GM12878 (cell line): ENCODE results near the gene ZSWIM6. TPM values are rescaled to one million over a fixed set of nuclear protein-coding genes. Genes with fewer than 3 reads are reported as not detected.
A peak's percentile ranks its signal among the peaks of the same experiment; 100 is the strongest.

ENCODE experiments used
- ATF7 ChIP-seq: fragments of 450-650 bp; IDR thresholded peaks from 2 replicates; pipeline ENCODE4 v1.6.1; 2016; ENCODE audit warnings: low read depth, mild to moderate bottlenecking
- CEBPB ChIP-seq, 2 experiments: fragments of 150-350 bp in 1 of 2; IDR thresholded peaks; 2 replicates each; pipeline ENCODE4 v1.6.1; 2012 to 2014; ENCODE audit warnings: low read depth in 2 of 2, low read length in 2 of 2, borderline replicate concordance in 1 of 2, inconsistent platforms in 1 of 2
- CREM ChIP-seq: IDR thresholded peaks from 2 replicates; pipeline ENCODE4 v1.6.1; 2014; ENCODE audit warnings: antibody characterized with exemption, low read depth
- DPF2 ChIP-seq: fragments of 450-650 bp; IDR thresholded peaks from 2 replicates; pipeline ENCODE4 v1.6.1; 2017; ENCODE audit warnings: mild to moderate bottlenecking
- GABPA ChIP-seq: IDR thresholded peaks from 2 replicates; pipeline ENCODE4 v1.6.1; 2014; ENCODE audit warnings: antibody characterized with exemption, low read depth, mild to moderate bottlenecking, inconsistent platforms
- HCFC1 ChIP-seq: fragments of 150-350 bp; IDR thresholded peaks from 2 replicates; pipeline ENCODE4 v1.6.1; 2014; ENCODE audit warnings: low read length
- IKZF2 ChIP-seq, 2 experiments: fragments of 450-650 bp; IDR thresholded peaks; 2 replicates each; pipeline ENCODE4 v1.6.1; 2017; ENCODE audit warnings: mild to moderate bottlenecking in 2 of 2, moderate library complexity in 2 of 2
- KDM1A ChIP-seq: fragments of 200-600 bp; sonication (generic); IDR thresholded peaks from 2 replicates; pipeline ENCODE4 v1.6.1; 2016; ENCODE audit warnings: borderline replicate concordance
- MEF2B ChIP-seq: fragments of 450-650 bp; IDR thresholded peaks from 2 replicates; pipeline ENCODE4 v1.6.1; 2018; ENCODE audit warnings: mild to moderate bottlenecking, moderate library complexity; ENCODE audit not compliant: partially characterized antibody, poor library complexity, severe bottlenecking
- MXI1 ChIP-seq: fragments of 150-350 bp; IDR thresholded peaks from 2 replicates; pipeline ENCODE4 v1.6.1; 2011; ENCODE audit warnings: low read depth, mild to moderate bottlenecking, inconsistent platforms, low read length, improper control_type of control experiment
- NFIC ChIP-seq: IDR thresholded peaks from 2 replicates; pipeline ENCODE4 v1.6.1; 2012; ENCODE audit warnings: low read depth, mild to moderate bottlenecking, inconsistent platforms, low read length, moderate library complexity
- NR2F1 ChIP-seq: fragments of 450-650 bp; conservative IDR thresholded peaks from 2 replicates; pipeline ENCODE4 v1.6.1; 2017; ENCODE audit warnings: mild to moderate bottlenecking
- POLR2AphosphoS2 ChIP-seq: IDR thresholded peaks from 2 replicates; pipeline ENCODE4 v1.6.1; 2011; ENCODE audit warnings: low read depth, mild to moderate bottlenecking, low read length, improper control_type of control experiment, moderate library complexity
- RUNX3 ChIP-seq: IDR thresholded peaks from 2 replicates; pipeline ENCODE4 v1.6.1; 2012; ENCODE audit warnings: low read length, inconsistent platforms
- SKIL ChIP-seq: fragments of 450-650 bp; IDR thresholded peaks from 2 replicates; pipeline ENCODE4 v1.6.1; 2017; ENCODE audit warnings: mild to moderate bottlenecking, low read depth, inconsistent platforms; ENCODE audit not compliant: poor library complexity, severe bottlenecking
- SUZ12 ChIP-seq: fragments of 200-600 bp; sonication (generic); IDR thresholded peaks from one replicate; pipeline ENCODE4 v1.6.1; 2018; ENCODE audit warnings: antibody characterized with exemption, mild to moderate bottlenecking; ENCODE audit not compliant: unreplicated experiment
- TCF12 ChIP-seq: IDR thresholded peaks from 2 replicates; pipeline ENCODE4 v1.6.1; 2011; ENCODE audit warnings: low read depth, mild to moderate bottlenecking, low read length
- ZBTB4 ChIP-seq: fragments of 450-650 bp; formaldehyde crosslinking; IDR thresholded peaks from 2 replicates; pipeline ENCODE4 v1.4.0; 2022; ENCODE audit warnings: mild to moderate bottlenecking, moderate library complexity
- polyA plus RNA-seq, 11 experiments: library from polyadenylated mRNA; depleted of rRNA in 4 of 11; unstranded in 6 of 11; stranded (reverse) in 5 of 11; fragments of >200 nt; fragmentation: Nextera tagmentation in 4 of 11; fragmentation: Illumina TruSeq in 1 of 11; extraction: Ambion mirVana in 4 of 11; extraction: Trizol in 1 of 11; gene quantifications; 1 replicate in 1 of 11; 2 replicates in 10 of 11; pipeline versions ENCODE4 v1.2.1 to v1.2.3, GENCODE V29; 2011 to 2016; ENCODE audit warnings: inconsistent platforms in 2 of 11, missing spikeins in 2 of 11, low read depth in 1 of 11
- total RNA-seq, 4 experiments: library from RNA; depleted of rRNA in 3 of 4; stranded (reverse); fragments of >200 nt in 3 of 4; fragmentation: Illumina TruSeq in 1 of 4; extraction: Trizol in 1 of 4; gene quantifications; 2 replicates each; pipeline versions ENCODE4 v1.2.1 to v1.2.3, GENCODE V29; 2013 to 2021
- TF ChIP-seq, protein P1 (sequence below): IDR thresholded peaks from 2 replicates; pipeline ENCODE4 v1.6.1; 2012; ENCODE audit warnings: mild to moderate bottlenecking, low read depth, low read length

The ZSWIM6 gene
- total and polyA plus RNA-seq, 10 of the 15 experiments (the other 5 are each of a cell fraction or from before 2014, with no cell fraction given): 0.53 to 6.2 (median 3.4) TPM

DNA sequence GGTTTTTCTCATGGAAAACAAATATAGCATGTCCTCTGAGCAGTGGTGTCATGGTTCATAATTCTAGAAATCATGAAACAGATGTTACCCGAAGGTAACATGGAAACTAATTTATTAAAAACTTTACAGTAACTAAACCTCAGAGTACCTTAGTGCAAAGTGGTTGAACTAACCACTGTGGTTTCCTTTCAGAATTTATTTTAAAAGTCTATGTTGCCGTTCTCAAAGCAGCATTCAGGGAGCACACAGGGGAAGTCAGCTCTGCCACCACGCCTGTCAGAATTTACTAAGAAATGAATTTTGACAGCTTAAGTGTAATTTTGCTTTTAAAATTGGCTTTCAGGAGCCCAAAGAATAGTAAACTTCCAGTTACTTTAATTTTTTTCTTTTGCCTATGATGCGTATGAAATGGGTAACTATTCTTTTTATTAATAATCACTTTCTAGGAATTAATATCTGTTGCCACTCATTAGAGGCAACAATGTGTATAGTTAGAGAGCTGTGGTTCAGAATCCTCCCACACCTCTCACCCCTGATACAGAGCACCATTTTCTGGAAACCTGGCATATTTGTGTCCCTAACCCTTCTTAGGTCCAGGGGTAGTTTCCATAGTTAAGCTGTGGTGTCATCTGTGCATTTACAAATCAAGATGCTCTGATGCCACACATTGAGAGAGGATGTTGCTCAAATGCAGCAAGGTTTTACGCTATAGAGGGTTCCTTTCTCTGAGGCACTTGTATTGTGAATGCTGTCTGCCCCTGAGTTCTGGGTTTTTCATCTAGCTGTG is 202.6 kb downstream of the ZSWIM6 start (continued):
- TF ChIP-seq KDM1A (no peak), ZBTB4 (CRISPR knock-in tag) (no peak), SUZ12 (no peak), POLR2AphosphoS2 (no peak), DPF2 (peak; percentile 72; the same call in 1 of the 2 replicates), IKZF2 (IDR thresholded peaks at IDR 0.05) (peak; percentile 56 to 70; a peak in 3 of 4 replicates), TCF12 (0 out of 2 replicates have a peak, but pooled peaks have one; percentile 13), ATF7 (peak; percentile 43), RUNX3 (peak; percentile 94), NFIC (peak; percentile 87), NR2F1 (peak; percentile 51; the same call in 1 of the 2 replicates), MXI1 (no peak), SKIL (peak; percentile 78), MEF2B (peak; percentile 60), GABPA (no peak), CREM (peak; percentile 40; the same call in 1 of the 2 replicates), HCFC1 (no peak), CEBPB (IDR thresholded peaks at IDR 0.05; ENCODE audit: borderline replicate concordance in 1 of 2, low read depth in 2 of 2, low read length in 2 of 2) (no peak)
- TF ChIP-seq, protein P1, sequence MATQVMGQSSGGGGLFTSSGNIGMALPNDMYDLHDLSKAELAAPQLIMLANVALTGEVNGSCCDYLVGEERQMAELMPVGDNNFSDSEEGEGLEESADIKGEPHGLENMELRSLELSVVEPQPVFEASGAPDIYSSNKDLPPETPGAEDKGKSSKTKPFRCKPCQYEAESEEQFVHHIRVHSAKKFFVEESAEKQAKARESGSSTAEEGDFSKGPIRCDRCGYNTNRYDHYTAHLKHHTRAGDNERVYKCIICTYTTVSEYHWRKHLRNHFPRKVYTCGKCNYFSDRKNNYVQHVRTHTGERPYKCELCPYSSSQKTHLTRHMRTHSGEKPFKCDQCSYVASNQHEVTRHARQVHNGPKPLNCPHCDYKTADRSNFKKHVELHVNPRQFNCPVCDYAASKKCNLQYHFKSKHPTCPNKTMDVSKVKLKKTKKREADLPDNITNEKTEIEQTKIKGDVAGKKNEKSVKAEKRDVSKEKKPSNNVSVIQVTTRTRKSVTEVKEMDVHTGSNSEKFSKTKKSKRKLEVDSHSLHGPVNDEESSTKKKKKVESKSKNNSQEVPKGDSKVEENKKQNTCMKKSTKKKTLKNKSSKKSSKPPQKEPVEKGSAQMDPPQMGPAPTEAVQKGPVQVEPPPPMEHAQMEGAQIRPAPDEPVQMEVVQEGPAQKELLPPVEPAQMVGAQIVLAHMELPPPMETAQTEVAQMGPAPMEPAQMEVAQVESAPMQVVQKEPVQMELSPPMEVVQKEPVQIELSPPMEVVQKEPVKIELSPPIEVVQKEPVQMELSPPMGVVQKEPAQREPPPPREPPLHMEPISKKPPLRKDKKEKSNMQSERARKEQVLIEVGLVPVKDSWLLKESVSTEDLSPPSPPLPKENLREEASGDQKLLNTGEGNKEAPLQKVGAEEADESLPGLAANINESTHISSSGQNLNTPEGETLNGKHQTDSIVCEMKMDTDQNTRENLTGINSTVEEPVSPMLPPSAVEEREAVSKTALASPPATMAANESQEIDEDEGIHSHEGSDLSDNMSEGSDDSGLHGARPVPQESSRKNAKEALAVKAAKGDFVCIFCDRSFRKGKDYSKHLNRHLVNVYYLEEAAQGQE: no peak
